ENCODE results near the gene EMILIN2.

DNA sequence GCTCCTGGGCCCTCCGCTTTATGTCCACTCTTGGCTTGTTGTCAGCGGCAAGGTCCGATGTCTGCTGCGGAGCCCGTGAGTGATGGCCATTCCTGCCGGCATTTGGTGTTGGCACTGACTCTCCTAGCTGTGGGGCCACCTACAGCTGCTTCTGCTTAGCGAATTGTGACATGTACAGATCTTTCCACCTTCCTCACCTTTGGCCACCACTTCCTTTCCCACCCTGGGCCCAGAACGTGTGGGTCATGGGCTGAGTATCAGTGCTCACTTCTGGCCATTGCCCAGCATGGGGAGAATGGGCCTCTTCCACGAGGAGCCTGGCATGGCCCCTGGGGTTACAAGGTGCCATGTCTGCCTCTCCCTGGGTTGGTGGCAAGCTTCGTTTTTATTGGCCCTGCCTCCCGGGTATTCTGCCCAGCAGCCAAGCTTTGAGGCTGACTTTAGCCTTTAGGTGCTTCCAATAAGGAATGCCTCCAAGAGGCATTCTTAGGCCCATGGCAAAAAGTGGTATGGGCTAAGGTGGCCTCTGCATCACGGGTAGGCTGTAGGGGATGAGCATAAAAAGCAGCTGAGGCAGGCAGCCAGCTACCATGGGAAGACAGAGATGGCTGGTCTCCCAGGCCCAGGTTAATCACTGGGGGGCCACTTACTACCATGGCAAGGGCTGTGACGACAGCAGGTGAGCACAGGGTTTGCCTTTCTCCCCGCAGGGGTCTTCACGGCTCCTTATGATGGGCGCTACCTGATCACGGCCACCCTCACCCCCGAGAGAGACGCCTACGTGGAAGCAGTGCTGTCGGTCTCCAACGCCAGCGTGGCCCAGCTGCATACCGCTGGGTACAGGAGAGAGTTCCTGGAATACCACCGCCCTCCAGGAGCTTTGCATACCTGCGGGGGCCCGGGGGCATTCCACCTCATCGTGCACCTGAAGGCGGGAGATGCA is 65.8 kb downstream of the EMILIN2 start:
- no peak for TF ChIP-seq CTCF (IDR thresholded peaks at IDR 0.05; ENCODE audit: low read depth, low read length, poor library complexity, severe bottlenecking)
- TF ChIP-seq EZH2phosphoT487 (IDR thresholded peaks at IDR 0.05; ENCODE audit: borderline replicate concordance, low read length) = no peak
